NCI-H128 (cell line): ENCODE data around the gene MGAT5.

Source experiments
- DNase-seq: peaks from one replicate; lab custom pipeline; 2025; ENCODE audit not compliant: unreplicated experiment; lab: John Stamatoyannopoulos, UW

MGAT5 gene

DNA sequence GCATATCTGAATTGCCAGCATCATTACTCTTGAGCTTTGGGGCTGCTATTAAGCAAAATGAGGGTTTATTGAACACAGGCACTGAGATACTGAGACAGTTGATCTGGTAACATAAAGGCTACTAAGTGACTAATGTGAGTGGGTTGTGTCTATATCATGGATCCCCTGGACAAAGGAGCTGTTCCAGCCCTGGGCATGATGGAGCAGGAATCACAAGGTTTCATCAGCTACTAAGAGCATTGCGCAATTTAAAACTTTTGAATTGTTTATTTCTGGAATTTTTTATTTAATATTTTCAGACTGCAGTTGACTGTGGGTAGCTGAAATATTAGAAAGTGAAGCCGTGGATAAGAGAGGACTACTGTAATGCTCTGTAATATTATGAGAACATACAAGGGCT is 73.5 kb downstream of the MGAT5 start:
- DNase-seq, result no peak

DNA sequence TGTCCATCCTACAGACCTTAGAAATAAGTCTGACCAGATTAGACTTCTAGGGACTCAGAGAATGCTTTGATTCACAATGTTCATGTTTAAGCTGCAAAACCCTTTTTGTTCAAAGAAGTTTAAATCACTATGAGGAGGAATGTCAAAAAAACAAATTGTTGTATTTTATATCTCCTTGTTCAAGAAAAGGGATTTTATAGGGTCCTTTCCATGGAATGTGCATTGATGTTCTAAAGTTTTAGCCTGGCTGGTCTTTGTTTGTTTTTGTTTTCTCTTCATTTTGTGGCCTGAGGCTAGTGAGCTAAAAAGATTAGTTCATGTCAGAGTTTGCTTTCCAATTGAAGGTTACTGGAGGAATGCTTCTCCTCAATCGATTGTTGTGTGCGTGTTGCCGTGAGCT is 77.2 kb downstream of the MGAT5 start:
- no peak for DNase-seq

DNA sequence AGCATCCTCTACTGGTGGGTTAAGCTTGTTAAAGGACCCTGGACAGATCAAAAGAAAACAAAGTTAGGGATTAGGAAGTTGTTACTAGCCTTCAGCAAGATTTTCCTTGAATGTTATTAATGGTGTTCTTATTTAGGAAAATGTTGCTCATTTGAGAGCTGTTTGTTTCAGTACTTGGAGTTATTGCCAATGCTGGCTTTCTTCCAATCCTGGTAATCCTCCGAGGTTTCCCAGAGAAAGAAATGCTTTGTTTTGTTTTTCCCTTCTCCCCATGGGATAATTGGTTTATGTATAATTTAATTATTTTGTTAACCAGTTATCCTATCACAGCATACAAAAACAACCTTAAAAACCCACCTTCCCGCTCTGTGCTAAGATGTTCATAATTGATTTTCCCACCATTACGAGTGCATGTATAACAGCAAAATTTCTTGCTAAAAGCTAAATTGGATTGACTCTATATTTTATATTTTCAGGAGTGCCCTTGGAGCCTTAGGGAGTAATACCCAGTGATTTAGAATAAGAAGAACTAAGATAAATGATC is 79.8 kb downstream of the MGAT5 start:
- no peak for DNase-seq

DNA sequence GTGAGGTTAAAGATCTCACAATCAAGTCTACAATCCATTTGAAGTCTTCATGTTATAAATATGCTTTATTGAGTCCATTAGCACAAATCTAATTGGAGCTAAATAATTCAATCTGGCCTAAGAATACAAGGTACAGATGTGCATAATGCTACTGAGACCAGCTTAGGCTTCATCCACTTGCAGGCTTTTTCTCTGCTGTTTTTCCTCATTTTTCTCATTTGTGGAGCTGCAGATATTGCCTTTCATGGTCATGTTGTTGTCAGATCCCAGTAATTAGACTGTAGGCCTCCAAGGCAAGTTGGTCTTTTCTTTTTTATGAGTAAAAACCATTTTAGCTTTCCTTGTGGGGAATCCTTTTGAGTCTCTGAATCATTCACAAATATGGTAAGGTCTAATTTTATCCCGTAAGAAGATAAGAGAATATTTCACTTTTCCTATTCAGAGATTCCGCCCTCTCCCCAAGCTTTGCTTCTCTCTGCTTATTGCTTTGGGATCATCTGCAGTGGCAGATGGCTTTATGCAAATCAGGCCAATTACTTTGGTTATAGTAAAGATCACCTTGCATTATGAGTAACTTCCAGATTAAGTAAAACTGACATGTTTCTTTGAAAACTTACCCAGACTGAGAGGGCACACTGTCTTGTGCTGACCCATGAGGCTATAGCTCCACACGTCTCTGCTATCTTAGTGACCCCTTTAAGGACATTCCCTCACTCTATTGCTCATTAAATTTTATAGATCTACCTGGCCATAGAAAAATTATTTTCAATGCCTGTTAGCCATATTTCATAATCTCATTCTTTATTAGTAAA is 80.9 kb downstream of the MGAT5 start:
- no peak for DNase-seq

DNA sequence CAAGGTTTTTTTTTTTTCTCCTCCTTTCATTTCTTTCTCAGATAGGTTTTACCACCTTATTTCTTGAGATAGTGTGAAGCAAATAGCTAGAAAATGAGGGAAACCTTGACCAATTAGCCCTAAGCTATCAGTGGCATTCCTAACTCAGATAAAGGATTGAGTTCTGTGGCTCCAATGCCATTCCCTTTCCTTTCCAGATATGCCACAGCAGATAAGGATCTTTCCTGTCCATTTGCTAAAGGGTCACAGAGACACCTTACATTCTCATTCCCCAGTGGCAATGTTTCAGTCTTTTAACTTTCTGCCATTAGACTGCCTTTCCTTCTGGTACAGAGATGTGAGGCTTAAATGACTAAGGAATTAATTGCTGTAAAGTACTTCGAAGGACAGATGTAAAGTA is 81.7 kb downstream of the MGAT5 start:
- no peak for DNase-seq

DNA sequence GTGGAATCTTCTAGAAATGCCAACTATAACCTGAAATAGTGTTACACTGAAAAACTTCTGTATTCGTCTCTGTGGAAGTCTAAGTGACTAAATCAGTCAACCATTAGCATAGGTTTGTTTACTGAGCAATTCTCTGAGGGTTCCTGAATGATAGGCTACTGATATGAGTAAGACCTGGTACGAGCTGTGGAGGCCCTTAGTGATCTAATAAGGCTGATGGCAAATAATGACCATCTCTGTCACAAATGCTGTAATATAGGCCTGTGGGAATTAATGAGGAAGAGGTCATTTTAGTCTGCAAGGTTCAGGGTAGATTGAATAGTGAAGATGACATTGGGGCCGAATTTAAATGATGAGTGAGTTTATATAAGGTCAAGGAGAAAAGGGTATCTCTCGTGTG is 82.5 kb downstream of the MGAT5 start:
- DNase-seq, result no peak

DNA sequence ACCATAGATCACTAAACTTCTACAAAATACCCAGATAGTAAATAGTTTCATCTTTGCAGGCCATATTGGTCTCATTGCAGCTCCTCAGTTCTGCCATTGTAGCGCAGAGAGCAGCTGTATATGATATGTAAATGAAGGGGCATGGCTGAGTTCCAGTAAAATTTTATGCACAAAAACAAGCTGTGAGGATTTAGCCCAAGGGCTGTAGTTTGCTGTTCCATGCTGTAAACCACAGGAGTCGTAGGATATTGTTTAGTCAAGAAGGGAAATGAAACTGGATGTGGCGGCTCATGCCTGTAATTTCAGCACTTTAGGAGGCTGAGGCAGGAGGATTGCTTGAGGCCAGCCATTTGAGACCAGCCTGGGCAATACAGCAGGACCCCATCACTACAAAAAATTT is 83.0 kb downstream of the MGAT5 start:
- DNase-seq, result no peak

DNA sequence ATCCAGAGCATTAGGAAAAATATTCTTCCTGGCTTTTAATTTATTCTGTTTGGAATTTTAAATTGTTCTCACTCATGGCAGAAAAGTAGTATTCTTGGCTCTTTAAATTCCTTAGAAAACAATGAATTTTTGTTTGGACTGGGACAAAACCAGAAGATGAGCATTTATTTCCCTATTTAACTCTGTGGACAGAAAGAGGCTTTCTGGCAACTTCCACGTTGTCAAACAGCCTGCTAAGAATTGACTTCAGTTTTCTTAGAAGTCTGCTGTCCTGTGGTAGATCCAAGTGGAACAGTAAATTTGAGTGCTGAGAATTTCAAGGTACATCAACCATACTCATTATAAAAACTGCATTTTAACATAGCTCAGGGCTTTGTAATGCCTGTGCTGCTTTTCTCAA is 83.8 kb downstream of the MGAT5 start:
- no peak for DNase-seq

DNA sequence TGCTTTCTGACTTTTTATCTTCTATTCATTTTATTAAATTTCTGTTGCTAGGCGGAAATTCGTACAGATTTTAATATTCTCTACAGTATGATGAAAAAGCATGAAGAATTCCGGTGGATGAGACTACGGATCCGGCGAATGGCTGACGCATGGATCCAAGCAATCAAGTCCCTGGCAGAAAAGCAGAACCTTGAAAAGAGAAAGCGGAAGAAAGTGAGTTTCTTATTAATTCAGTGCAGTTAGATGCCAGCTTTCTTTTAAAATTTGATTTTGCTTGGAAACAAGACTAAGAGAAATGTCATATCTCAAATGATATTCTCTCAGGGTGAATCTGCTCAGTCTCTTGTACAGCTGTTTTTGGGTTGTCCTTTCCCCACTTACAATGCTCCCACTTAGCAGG is 84.3 kb downstream of the MGAT5 start:
- no peak for DNase-seq

DNA sequence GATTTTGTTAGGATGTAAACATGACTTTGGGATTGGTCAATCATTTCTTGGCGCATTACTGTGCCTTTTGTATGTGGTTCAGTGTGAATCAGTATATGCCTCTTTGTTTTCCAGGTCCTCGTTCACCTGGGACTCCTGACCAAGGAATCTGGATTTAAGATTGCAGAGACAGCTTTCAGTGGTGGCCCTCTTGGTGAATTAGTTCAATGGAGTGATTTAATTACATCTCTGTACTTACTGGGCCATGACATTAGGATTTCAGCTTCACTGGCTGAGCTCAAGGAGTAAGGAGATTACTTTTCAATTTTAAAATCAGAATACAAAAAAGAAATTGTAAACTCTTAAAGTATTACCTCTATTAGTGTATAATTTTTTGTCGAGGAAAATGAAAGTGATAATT is 87.6 kb downstream of the MGAT5 start:
- DNase-seq, result no peak

DNA sequence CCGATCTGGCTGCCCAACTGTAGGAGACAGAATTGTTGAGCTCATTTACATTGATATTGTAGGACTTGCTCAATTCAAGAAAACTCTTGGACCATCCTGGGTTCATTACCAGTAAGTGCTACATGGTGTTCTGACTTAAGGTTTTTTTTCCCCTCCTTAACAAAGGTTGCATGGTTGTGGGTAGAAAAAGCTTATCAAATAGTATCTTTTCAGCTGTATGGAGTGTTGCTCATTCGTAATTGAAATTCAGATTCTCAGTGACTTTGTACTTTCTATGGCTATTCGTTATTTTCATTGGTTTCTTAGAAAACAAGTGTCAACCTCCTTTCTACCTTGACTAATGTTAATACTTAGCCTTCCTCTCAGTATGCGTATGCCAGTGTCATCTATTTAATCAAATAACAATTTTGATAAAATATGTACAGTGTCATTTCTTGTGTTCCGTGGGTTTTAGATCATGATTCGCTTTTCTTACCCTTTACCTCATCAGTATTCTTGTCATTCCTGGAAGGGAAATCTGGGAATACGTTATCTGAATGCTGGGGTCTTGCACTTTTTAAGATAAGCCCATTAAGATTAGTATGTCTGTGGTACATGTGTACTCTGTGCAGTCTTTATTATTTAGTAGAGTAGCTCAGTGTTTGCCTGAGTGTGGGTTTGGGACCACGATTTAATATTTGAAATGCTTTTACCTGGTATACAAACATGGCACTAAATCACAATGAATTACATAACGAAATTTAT is 91.3 kb downstream of the MGAT5 start:
- DNase-seq, result no peak

DNA sequence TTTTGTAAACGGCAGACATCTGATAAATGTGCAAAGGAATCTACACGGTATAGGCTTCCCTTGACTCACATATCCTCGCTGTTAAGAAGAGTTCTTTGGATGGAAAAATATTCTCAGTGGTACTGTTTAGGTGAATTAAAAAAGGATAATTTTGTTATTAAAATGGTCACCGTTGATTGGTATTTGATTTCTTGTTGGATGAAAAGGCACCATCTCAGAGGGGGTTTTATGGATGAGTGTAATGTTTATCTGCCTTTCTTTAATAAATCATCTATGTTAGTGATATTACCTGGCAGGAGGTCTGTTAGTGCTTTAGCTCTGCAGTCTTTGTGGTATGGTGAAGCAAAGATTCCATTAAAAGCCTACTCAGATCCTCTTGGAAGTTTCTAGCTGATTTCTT is 92.3 kb downstream of the MGAT5 start:
- DNase-seq, result no peak

DNA sequence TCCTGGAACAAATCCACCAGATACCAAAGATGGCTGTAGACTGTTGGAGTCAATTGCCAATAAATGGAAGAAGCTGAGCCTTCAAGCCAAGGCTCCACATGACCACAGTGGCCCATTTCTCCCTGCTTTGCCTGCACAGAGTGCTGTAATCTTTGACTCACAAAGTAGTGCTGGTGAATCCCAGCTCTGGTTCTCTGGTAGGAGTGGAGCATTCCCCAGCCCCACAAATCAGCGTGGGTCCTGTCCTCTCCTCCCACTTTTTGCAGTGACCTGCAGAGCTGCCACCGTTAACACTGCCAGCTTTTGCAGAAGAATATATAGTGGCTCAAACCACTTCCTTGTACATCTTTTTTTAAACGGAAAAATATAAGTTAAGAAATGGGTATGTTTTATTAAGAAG is 93.9 kb downstream of the MGAT5 start:
- DNase-seq, result no peak

DNA sequence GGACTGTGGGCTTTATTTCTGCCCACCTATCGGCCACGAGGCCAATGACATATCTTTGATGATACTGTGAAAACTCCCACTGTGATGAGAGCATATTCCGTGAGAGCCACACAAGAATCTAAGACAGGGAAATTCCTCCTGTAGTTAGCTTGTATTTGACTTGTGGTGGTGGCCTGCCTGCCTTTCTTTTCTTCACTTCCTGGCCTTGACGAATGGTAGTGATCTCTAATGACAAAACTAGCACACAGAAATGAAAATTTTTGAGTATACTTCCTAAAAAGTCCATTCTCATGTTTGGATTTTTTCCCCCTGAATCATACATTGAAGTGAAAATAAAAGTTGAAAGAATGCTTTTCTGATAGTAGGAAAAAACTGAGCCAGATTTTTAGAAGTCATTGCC is 94.4 kb downstream of the MGAT5 start:
- no peak for DNase-seq

DNA sequence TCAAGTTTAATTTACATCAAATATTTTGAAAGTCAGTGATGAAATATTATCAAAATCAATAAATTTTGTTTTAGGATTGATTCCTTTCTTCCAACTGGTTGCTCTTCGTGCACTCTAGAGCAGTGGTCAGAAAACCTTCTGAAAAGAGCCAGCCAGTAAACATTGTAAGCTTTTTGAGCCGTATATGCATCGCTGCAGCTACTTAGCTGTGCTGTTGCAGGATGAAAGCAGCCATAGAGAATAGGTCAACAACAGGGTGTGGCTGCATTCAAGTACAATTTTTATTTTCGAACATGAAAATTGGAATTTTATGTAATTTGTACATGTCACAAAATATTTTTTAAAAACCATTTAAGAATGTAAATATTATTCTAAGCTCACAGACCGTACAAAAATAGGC is 94.9 kb downstream of the MGAT5 start:
- no peak for DNase-seq

DNA sequence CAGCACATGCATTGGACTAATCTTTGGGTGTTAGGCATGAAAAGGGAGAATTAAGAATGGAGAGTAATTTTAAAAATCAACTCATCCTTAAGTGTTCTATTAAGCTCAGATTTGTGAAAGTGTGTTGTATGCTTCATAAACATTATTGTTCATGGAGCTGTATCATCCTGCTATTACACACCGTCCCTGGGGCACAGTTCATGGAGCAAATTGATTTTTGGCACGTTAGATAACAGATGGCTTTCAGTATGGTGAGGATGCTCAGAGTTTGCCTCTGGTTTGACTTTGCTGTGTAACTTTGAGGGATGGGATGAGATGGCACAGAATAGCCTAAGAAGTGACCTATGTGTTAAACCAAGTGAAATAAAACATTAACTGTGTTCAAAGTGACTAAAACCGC is 97.1 kb downstream of the MGAT5 start:
- no peak for DNase-seq

DNA sequence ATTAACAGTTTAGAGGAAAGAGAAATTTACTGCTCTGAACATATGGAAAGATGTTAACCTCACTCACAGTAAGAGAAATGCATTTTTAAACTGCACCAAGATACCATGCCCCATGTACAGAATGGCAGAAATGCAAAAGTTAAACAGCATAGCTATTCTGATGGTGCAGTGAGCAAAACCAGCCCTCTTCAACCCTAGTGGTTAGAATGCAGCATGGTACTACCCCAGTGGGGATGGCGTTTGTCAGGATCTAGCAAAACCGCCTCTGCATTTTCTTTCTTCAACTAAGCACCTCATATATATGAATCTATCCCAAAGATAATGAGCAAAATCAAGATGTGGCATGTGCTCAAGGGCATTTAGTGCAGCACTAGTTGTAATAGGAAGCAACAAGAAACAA is 98.0 kb downstream of the MGAT5 start:
- DNase-seq, result no peak

DNA sequence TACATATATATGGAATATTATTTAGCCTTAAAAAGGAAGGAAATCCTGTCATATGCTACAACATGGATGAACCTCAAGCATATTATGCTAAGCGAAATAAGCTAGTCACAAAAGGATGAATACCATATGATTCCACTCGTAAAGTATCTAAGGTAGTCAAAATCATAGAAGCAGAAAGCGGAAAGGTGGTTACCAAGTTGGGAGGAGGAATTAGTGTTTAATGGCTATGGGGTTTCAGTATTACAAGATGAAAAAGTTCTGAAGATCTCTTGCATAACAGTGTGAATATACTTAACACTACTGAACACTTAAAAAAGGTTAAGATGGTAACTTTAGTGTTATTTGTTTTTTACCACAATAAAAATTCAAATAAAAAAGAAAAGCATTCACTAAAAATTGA is 99.0 kb downstream of the MGAT5 start:
- no peak for DNase-seq

DNA sequence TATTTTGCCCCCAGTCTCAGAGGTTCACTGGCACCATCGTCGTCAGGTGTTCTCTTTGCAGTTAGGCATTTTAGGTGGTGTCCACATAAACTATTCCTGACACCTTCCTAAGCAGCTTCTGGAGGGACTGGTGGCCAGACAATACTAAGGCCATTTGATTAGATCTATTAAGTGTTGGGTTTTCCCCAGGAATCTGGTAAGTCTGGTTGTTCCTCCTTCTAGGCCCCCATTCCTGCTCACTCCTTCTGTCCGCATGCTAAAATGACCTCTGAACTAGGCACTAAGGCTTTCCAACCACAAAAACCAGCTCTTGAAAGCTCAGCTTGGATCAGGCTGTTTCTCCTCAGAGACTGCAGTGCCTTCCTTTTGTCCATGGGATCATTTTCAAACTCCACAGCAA is 100.7 kb downstream of the MGAT5 start:
- no peak for DNase-seq

DNA sequence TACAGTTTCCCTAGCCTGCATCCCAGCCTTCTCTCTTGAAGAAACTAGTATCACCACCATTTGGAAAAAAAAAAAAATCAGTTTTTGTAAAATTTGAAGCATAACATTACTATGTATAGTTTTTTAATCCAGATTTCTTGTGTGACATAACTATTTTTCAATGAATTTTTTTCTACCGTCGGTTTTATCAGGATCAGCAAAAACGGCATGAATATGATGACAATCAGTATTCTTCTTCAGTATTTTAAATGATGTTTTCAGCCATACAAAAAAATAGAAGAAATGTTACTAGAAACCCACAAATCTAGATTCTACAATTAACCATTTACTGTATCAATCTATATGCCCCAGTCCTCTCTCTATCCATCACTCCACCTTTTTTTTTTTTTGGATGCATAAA is 103.9 kb downstream of the MGAT5 start:
- DNase-seq, result no peak

DNA sequence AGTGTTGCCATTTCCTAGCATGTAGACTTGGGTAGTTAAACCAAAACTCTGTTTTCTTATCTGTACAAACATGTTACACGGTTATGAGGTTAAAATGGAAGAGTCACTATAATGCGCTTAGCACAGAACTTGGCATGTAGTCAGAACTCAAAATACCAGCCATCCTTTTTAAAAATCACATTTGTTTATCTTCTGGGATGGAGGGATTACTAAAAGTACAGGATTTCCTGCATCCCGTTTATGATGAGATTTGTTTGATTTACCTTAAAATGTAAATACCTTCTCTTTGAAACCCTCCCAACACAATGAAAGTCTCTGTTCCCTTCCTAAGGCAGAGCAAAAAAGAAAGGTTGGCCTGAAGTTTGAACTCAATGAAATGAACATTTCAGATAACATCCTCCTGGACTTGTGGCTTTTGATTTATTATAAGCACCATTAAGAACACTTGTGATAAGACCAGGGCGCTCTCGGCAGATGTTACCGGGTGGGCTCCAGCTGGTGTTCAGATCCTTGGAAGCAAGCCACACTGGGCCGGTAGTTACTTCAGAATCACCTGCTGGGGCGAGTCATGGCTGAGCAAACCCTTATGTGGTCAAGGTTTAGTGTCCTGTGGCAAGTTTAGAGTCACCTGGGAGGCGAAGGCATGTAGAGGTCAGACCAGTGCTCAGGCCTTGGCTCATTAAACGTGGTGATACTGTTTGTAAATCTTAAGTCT is 105.7 kb downstream of the MGAT5 start:
- DNase-seq, result no peak
